HCT116 (cell line): Measurements from ENCODE around the gene INSL3. TPM values are rescaled to one million over a fixed set of nuclear protein-coding genes. Genes with fewer than 3 reads are reported as not detected.

Experiments used
- ATAC-seq: fragments of 200-7000 bp; cut with Tn5 transposase; 2 replicates; pipeline ENCODE4 v1.9.1; 2020; ENCODE audit warnings: mild to moderate bottlenecking, moderate library complexity
- BruUV-seq: library from RNA; stranded (reverse); fragments of 400-500 nt; replicated peaks from 2 replicates; lab custom pipeline; 2021; lab: Mats Ljungman, UMichigan
- CTCF ChIA-PET: fragments of 300-600 bp; sonication (Branson Sonifier 250); formaldehyde crosslinking; loops from one replicate; lab custom pipeline; 2021; ENCODE audit warnings: antibody characterized with exemption; lab: Charles Lee
- POLR2A ChIA-PET: fragments of 300-600, 350-600 bp; sonication (Branson Sonifier 250); formaldehyde crosslinking; loops from one replicate; lab custom pipeline; 2021; ENCODE audit warnings: antibody characterized with exemption; lab: Charles Lee
- RAD21 ChIA-PET, 2 experiments: fragments of 300-600 bp; sonication (Branson Sonifier 250); formaldehyde crosslinking; loops; one replicate each; lab custom pipeline; 2023; ENCODE audit warnings: low total read pairs in 2 of 2; ENCODE audit not compliant: uncharacterized antibody in 2 of 2, unreplicated experiment in 2 of 2, low non-redundant PET in 1 of 2; lab: Charles Lee
- DNase-seq: peaks from one replicate; pipeline ENCODE4 v3.0.0-alpha.2; 2010; ENCODE audit warnings: low read depth, low spot score
- H2AFZ ChIP-seq: fragments of 200-600 bp; shearing (Covaris generic), sonication (generic); 2 replicates; pipeline ENCODE4 v1.6.1; 2017; ENCODE audit warnings: low read depth, mixed run types, mixed read lengths, antibody characterized with exemption, low read length; ENCODE audit not compliant: poor library complexity, severe bottlenecking
- H3K27ac ChIP-seq: 2 replicates; pipeline ENCODE4 v1.5.1; 2012; ENCODE audit warnings: low read depth, low read length
- H3K27me3 ChIP-seq: fragments of 200-600 bp; sonication (generic); 2 replicates; pipeline ENCODE4 v1.6.1; 2016; ENCODE audit warnings: mixed run types, low read length, mixed read lengths; ENCODE audit not compliant: insufficient read depth
- H3K36me3 ChIP-seq, 2 experiments: fragments of 200-500 bp in 1 of 2; fragments of 200-600 bp in 1 of 2; sonication (Bioruptor generic) in 1 of 2; sonication (generic) in 1 of 2; 2 replicates each; pipeline versions ENCODE4 v1.5.1 to v1.6.1; 2014 to 2016; ENCODE audit warnings: low read length in 2 of 2, inconsistent platforms in 1 of 2, mixed read lengths in 1 of 2, mixed run types in 1 of 2; ENCODE audit not compliant: insufficient read depth in 2 of 2, control insufficient read depth in 1 of 2
- H3K4me1 ChIP-seq, 2 experiments: fragments of 200-600 bp in 1 of 2; sonication (generic) in 1 of 2; 2 replicates each; pipeline versions ENCODE4 v1.5.1 to v1.6.1; 2012 to 2017; ENCODE audit warnings: low read length in 2 of 2, inconsistent platforms in 1 of 2, mild to moderate bottlenecking in 1 of 2, mixed read lengths in 1 of 2, mixed run types in 1 of 2, moderate library complexity in 1 of 2; ENCODE audit not compliant: insufficient read depth in 2 of 2, control insufficient read depth in 1 of 2
- H3K4me2 ChIP-seq: fragments of 200-600 bp; sonication (generic); 2 replicates; pipeline ENCODE4 v1.6.1; 2017; ENCODE audit warnings: mixed run types, low read length, mixed read lengths
- H3K4me3 ChIP-seq, 2 experiments: fragments of 200-600 bp in 1 of 2; sonication (generic) in 1 of 2; replicated peaks in 1 of 2; 2 replicates each; pipeline ENCODE4 v1.5.1; 2011 to 2016; ENCODE audit warnings: low read length in 2 of 2, control low read depth in 1 of 2, low read depth in 1 of 2, mild to moderate bottlenecking in 1 of 2, mixed read lengths in 1 of 2, mixed run types in 1 of 2
- H3K79me2 ChIP-seq: fragments of 200-600 bp; sonication (generic); 2 replicates; pipeline ENCODE4 v1.6.1; 2017; ENCODE audit warnings: mild to moderate bottlenecking, mixed run types, low read length, moderate library complexity, mixed read lengths; ENCODE audit not compliant: insufficient read depth
- H3K9ac ChIP-seq: fragments of 200-600 bp; sonication (generic); 2 replicates; pipeline ENCODE4 v1.6.1; 2016; ENCODE audit warnings: low read length, mixed read lengths
- H3K9me2 ChIP-seq: fragments of 200-600 bp; sonication (generic), shearing (Covaris generic); 2 replicates; pipeline ENCODE4 v1.6.1; 2017; ENCODE audit warnings: mixed run types, mild to moderate bottlenecking, moderate library complexity; ENCODE audit not compliant: insufficient read depth
- H3K9me3 ChIP-seq, 2 experiments: fragments of 200-500 bp in 1 of 2; fragments of 200-600 bp in 1 of 2; sonication (Bioruptor generic) in 1 of 2; sonication (generic) in 1 of 2; 2 replicates each; pipeline ENCODE4 v1.6.1; 2014 to 2017; ENCODE audit warnings: low read length in 2 of 2, mixed read lengths in 2 of 2, inconsistent platforms in 1 of 2, low read depth in 1 of 2, mild to moderate bottlenecking in 1 of 2, mixed run types in 1 of 2, moderate library complexity in 1 of 2; ENCODE audit not compliant: control insufficient read depth in 1 of 2, insufficient read depth in 1 of 2
- H4K20me1 ChIP-seq: fragments of 200-600 bp; sonication (generic), shearing (Covaris generic); 2 replicates; pipeline ENCODE4 v1.6.1; 2017; ENCODE audit warnings: mixed run types, mild to moderate bottlenecking, moderate library complexity; ENCODE audit not compliant: insufficient read depth
- CBX3 ChIP-seq: IDR thresholded peaks from 2 replicates; pipeline ENCODE4 v1.6.1; 2012; ENCODE audit warnings: low read depth
- CEBPB ChIP-seq: IDR thresholded peaks from 2 replicates; pipeline ENCODE4 v1.6.1; 2012; ENCODE audit warnings: low read depth
- EGR1 ChIP-seq: IDR thresholded peaks from 2 replicates; pipeline ENCODE4 v1.6.1; 2012; ENCODE audit warnings: low read depth
- EZH2 ChIP-seq: fragments of 200-600 bp; sonication (generic); IDR thresholded peaks from 2 replicates; pipeline ENCODE4 v1.6.1; 2017; ENCODE audit warnings: antibody characterized with exemption, mixed run types
- EZH2phosphoT487 ChIP-seq: fragments of 200-600 bp; IDR thresholded peaks from 2 replicates; pipeline ENCODE4 v1.6.1; 2018; ENCODE audit warnings: antibody characterized with exemption, borderline replicate concordance
- POLR2A ChIP-seq: IDR thresholded peaks from 2 replicates; pipeline ENCODE4 v1.7.0; 2011; ENCODE audit warnings: borderline replicate concordance; ENCODE audit not compliant: insufficient read depth, insufficient read length; ENCODE audit errors: extremely low read depth
- POLR2AphosphoS5 ChIP-seq: IDR thresholded peaks from 2 replicates; pipeline ENCODE4 v1.6.1; 2011; ENCODE audit warnings: mild to moderate bottlenecking, low read depth, low read length, moderate library complexity
- RAD21 ChIP-seq: IDR thresholded peaks from 2 replicates; pipeline ENCODE4 v1.6.1; 2012; ENCODE audit warnings: low read depth, mild to moderate bottlenecking
- SIN3A ChIP-seq: IDR thresholded peaks from 2 replicates; pipeline ENCODE4 v1.6.1; 2012; ENCODE audit warnings: low read depth
- SRF ChIP-seq: IDR thresholded peaks from 2 replicates; pipeline ENCODE4 v1.6.1; 2012; ENCODE audit warnings: low read depth
- TCF7L2 ChIP-seq: IDR thresholded peaks from 2 replicates; pipeline ENCODE4 v1.7.0; 2011; ENCODE audit warnings: borderline replicate concordance, inconsistent platforms; ENCODE audit not compliant: insufficient read depth, insufficient read length; ENCODE audit errors: extremely low read depth
- intact Hi-C: fragments of 100-400 bp; cut with micrococcal nuclease; formaldehyde crosslinking; loops from 2 replicates; pipeline ENCODE4 v1.10.0; 2022
- total RNA-seq: library from RNA; stranded (reverse); gene quantifications from one replicate; pipeline ENCODE4 v1.2.1, GENCODE V29; 2021; ENCODE audit not compliant: unreplicated experiment
- TF ChIP-seq, protein P1 (sequence below): IDR thresholded peaks from 2 replicates; pipeline ENCODE4 v1.6.1; 2012
- TF ChIP-seq, protein P2 (sequence below): IDR thresholded peaks from 2 replicates; pipeline ENCODE4 v1.6.1; 2012; ENCODE audit warnings: low read depth
- TF ChIP-seq, protein P3 (sequence below), 3 experiments: fragments of 200-600 bp in 1 of 3; sonication (generic) in 1 of 3; IDR thresholded peaks in 2 of 3; conservative IDR thresholded peaks in 1 of 3; 2 replicates each; pipeline ENCODE4 v1.5.1; 2012 to 2017; ENCODE audit warnings: low read depth in 2 of 3, low read length in 2 of 3, antibody characterized with exemption in 1 of 3, borderline replicate concordance in 1 of 3, control low read depth in 1 of 3, mild to moderate bottlenecking in 1 of 3, mixed read lengths in 1 of 3, mixed run types in 1 of 3, moderate library complexity in 1 of 3; ENCODE audit not compliant: insufficient read depth in 1 of 3
- TF ChIP-seq, protein P4 (sequence below): IDR thresholded peaks from 2 replicates; pipeline ENCODE4 v1.6.1; 2012

Gene INSL3
- total RNA-seq, 1 experiment from 2014 or later = 0.96 TPM

DNA sequence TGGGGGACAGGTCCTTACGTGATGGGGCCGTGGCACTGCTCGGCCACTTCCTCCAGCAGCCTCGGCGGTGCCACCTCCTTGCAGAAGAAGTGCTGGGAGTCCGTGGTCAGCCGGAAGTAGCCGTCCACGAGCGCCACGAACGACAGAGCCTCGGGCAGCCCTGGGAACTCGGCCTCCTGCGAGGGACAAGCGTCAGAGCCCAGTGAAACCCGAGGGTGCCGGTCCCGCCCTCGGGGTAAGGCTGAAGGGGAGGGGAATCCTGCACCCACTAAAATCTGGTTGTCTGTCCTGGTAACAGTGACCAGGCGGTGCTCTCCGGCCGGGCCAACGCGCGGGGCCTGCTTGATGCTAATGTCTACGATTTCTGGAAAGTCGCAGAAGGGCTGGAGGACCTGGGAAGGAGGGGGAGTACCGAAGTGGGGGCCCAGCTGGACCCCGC, 20.1 kb upstream of the INSL3 start:
- BruUV-seq = TSS peak; percentile 76
- intact Hi-C loops = loop anchor here (5.0 kb wide), 1 partner anchor 44 kb away; the partner anchor contains the start of gene B3GNT3
- H3K4me2 ChIP-seq = peak overlapping the region; percentile 99
- peak; percentile 56 for ATAC-seq
- RAD21 ChIA-PET = no interaction called here
- H3K79me2 ChIP-seq = peaks cover 13% of the 10 kb centered on the region
- CTCF ChIA-PET = no interaction called here
- no peaks in the 10 kb centered on the region for H3K9me2 ChIP-seq
- peak overlapping the region; percentile 100 for H3K9ac ChIP-seq
- POLR2A ChIA-PET = interaction anchor here (0.6 to 3.2 kb wide), 6 partner anchors 10 to 235 kb away, joined by 3 to 18 read pairs (median 3); partner anchors contain the start of genes B3GNT3 and RPL18A
- H3K27me3 ChIP-seq = no peaks in the 10 kb centered on the region
- no peak for DNase-seq
- no peaks in the 10 kb centered on the region for H4K20me1 ChIP-seq
- H3K27ac ChIP-seq = peak overlapping the region; percentile 93
- peaks cover 9 to 30% of the 10 kb centered on the region in 2 experiments; a peak in 3 of 4 replicates for H3K4me1 ChIP-seq
- no peaks in the 10 kb centered on the region for H3K36me3 ChIP-seq
- no peaks in the 10 kb centered on the region for H3K9me3 ChIP-seq
- TF ChIP-seq POLR2AphosphoS5 (peak; percentile 39; the same call in 1 of the 2 replicates), EZH2 (no peak)
- peak overlapping the region; percentile 83 to 93 for H3K4me3 ChIP-seq
- H2AFZ ChIP-seq = peak overlapping the region; percentile 30

DNA sequence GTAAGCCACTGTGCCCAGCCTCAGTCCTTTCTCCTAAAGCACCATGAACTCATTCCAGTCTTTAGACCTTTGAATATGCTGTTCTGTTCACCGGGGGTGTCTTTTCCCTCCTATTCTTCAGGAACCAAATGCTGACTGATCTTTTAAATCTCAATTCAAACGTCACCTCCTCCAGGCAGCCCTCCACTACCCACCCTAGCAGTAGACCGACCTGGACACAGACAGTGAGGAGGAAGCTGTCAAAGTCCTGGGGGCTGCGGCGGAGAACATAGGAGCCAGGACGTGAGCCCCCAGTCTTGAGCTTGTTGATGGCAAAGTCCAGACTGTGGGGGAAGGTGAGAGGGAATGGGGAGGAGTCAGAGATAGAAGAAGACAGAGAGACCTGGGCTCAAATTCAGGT, 18.7 kb upstream of the INSL3 start:
- POLR2A ChIA-PET = no interaction called here
- Histone ChIP-seq H3K79me2 (peaks cover 13% of the 10 kb centered on the region), H3K4me1 (peaks cover 11 to 40% of the 10 kb centered on the region in 2 experiments; a peak in 3 of 4 replicates), H3K36me3 (no peaks in the 10 kb centered on the region), H2AFZ (no peak overlapping the region), H3K9ac (no peak overlapping the region), H3K4me3 (no peak overlapping the region), H3K27ac (no peak overlapping the region), H3K9me3 (no peaks in the 10 kb centered on the region), H3K27me3 (no peaks in the 10 kb centered on the region), H3K9me2 (no peaks in the 10 kb centered on the region), H4K20me1 (no peaks in the 10 kb centered on the region), H3K4me2 (no peak overlapping the region)
- intact Hi-C loops = loop anchor here (5.0 kb wide), 1 partner anchor 43 kb away; the partner anchor contains the start of gene B3GNT3
- CTCF ChIA-PET = interaction anchor here (2.2 kb wide), 1 partner anchor 9 kb away, joined by 6 read pairs; no protein-coding TSS in a partner anchor
- BruUV-seq = no TSS peak
- no peak for ATAC-seq
- RAD21 ChIA-PET = no interaction called here
- DNase-seq = no peak
- TF ChIP-seq, protein P1, sequence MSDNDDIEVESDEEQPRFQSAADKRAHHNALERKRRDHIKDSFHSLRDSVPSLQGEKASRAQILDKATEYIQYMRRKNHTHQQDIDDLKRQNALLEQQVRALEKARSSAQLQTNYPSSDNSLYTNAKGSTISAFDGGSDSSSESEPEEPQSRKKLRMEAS = no peak
- no peak for TF ChIP-seq POLR2A
- no peak for TF ChIP-seq CBX3
- TF ChIP-seq, protein P2, sequence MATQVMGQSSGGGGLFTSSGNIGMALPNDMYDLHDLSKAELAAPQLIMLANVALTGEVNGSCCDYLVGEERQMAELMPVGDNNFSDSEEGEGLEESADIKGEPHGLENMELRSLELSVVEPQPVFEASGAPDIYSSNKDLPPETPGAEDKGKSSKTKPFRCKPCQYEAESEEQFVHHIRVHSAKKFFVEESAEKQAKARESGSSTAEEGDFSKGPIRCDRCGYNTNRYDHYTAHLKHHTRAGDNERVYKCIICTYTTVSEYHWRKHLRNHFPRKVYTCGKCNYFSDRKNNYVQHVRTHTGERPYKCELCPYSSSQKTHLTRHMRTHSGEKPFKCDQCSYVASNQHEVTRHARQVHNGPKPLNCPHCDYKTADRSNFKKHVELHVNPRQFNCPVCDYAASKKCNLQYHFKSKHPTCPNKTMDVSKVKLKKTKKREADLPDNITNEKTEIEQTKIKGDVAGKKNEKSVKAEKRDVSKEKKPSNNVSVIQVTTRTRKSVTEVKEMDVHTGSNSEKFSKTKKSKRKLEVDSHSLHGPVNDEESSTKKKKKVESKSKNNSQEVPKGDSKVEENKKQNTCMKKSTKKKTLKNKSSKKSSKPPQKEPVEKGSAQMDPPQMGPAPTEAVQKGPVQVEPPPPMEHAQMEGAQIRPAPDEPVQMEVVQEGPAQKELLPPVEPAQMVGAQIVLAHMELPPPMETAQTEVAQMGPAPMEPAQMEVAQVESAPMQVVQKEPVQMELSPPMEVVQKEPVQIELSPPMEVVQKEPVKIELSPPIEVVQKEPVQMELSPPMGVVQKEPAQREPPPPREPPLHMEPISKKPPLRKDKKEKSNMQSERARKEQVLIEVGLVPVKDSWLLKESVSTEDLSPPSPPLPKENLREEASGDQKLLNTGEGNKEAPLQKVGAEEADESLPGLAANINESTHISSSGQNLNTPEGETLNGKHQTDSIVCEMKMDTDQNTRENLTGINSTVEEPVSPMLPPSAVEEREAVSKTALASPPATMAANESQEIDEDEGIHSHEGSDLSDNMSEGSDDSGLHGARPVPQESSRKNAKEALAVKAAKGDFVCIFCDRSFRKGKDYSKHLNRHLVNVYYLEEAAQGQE = no peak
- no peak for TF ChIP-seq CEBPB
- no peak for TF ChIP-seq EZH2
- TF ChIP-seq SIN3A = no peak
- no peak for TF ChIP-seq TCF7L2
- TF ChIP-seq, protein P3, sequence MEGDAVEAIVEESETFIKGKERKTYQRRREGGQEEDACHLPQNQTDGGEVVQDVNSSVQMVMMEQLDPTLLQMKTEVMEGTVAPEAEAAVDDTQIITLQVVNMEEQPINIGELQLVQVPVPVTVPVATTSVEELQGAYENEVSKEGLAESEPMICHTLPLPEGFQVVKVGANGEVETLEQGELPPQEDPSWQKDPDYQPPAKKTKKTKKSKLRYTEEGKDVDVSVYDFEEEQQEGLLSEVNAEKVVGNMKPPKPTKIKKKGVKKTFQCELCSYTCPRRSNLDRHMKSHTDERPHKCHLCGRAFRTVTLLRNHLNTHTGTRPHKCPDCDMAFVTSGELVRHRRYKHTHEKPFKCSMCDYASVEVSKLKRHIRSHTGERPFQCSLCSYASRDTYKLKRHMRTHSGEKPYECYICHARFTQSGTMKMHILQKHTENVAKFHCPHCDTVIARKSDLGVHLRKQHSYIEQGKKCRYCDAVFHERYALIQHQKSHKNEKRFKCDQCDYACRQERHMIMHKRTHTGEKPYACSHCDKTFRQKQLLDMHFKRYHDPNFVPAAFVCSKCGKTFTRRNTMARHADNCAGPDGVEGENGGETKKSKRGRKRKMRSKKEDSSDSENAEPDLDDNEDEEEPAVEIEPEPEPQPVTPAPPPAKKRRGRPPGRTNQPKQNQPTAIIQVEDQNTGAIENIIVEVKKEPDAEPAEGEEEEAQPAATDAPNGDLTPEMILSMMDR (IDR thresholded peaks at IDR 0.05 in 2 of 3, conservative IDR thresholded peaks at IDR 0.05 in 1 of 3; ENCODE audit: borderline replicate concordance in 1 of 3, insufficient read depth in 1 of 3, low read depth in 2 of 3, low read length in 2 of 3) = no peak
- TF ChIP-seq RAD21 = no peak
- TF ChIP-seq, protein P4, sequence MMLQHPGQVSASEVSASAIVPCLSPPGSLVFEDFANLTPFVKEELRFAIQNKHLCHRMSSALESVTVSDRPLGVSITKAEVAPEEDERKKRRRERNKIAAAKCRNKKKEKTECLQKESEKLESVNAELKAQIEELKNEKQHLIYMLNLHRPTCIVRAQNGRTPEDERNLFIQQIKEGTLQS = no peak
- no peak for TF ChIP-seq EGR1
- no peak for TF ChIP-seq EZH2phosphoT487
- no peak for TF ChIP-seq SRF
